ENCODE data around the gene MAP4K3. TPM values are rescaled to one million over a fixed set of nuclear protein-coding genes. Genes with fewer than 3 reads are reported as not detected.
A peak's percentile ranks its signal among the peaks of the same experiment; 100 is the strongest.

Gene MAP4K3
- total RNA-seq, 1 experiment from 2014 or later, result 97.4 TPM

GRCh38 chr2:39401319-39401718 lies 35.8 kb downstream of the MAP4K3 start:
- Histone ChIP-seq H3K9me2 (replicated peaks; ENCODE audit: low read length) (no peaks in the 10 kb centered on the region), H3K4me1 (ENCODE audit: insufficient read depth, low read length) (peaks cover 35% of the 10 kb centered on the region), H3K27me3 (ENCODE audit: low read length) (no peaks in the 10 kb centered on the region), H3K79me2 (ENCODE audit: low read length) (peaks cover 97% of the 10 kb centered on the region), H2AFZ (ENCODE audit: low read length) (no peak overlapping the region), H3K36me3 (ENCODE audit: low read depth, low read length) (no peaks in the 10 kb centered on the region), H3K4me2 (ENCODE audit: low read length) (no peak overlapping the region), H3K27ac (ENCODE audit: low read length) (no peak overlapping the region), H4K20me1 (ENCODE audit: low read length) (peaks cover 40% of the 10 kb centered on the region), H3K9ac (ENCODE audit: low read length) (no peak overlapping the region), H3K9me3 (ENCODE audit: low read length) (no peaks in the 10 kb centered on the region), H3F3A (ENCODE audit: low read length, unreplicated experiment) (no peaks in the 10 kb centered on the region), H3K4me3 (ENCODE audit: low read length) (no peak overlapping the region)
- intact Hi-C loops (cut with micrococcal nuclease), result no loop called here
- DNase-seq, result no peak
- no TSS peak for BruUV-seq (replicated peaks)
- POLR2A ChIA-PET (ENCODE audit: unreplicated experiment), result interaction anchor here (0.6 kb wide), 1 partner anchor 8 kb away, joined by 6 read pairs; no protein-coding TSS in a partner anchor
- no peak for ATAC-seq
- TF ChIP-seq EZH2phosphoT487 (IDR thresholded peaks at IDR 0.05; ENCODE audit: borderline replicate concordance, low read length) (no peak), EZH2 (IDR thresholded peaks at IDR 0.05; ENCODE audit: low read length, unreplicated experiment) (no peak)
- TF ChIP-seq, protein P1, sequence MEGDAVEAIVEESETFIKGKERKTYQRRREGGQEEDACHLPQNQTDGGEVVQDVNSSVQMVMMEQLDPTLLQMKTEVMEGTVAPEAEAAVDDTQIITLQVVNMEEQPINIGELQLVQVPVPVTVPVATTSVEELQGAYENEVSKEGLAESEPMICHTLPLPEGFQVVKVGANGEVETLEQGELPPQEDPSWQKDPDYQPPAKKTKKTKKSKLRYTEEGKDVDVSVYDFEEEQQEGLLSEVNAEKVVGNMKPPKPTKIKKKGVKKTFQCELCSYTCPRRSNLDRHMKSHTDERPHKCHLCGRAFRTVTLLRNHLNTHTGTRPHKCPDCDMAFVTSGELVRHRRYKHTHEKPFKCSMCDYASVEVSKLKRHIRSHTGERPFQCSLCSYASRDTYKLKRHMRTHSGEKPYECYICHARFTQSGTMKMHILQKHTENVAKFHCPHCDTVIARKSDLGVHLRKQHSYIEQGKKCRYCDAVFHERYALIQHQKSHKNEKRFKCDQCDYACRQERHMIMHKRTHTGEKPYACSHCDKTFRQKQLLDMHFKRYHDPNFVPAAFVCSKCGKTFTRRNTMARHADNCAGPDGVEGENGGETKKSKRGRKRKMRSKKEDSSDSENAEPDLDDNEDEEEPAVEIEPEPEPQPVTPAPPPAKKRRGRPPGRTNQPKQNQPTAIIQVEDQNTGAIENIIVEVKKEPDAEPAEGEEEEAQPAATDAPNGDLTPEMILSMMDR (conservative IDR thresholded peaks at IDR 0.05; ENCODE audit: low read depth, low read length), result no peak
- CTCF ChIA-PET, result interaction anchor here (0.6 kb wide), 1 partner anchor 375 kb away, joined by 3 read pairs; no protein-coding TSS in a partner anchor

GRCh38 chr2:39399570-39399969 lies 37.5 kb downstream of the MAP4K3 start:
- POLR2A ChIA-PET (ENCODE audit: unreplicated experiment), result interaction anchor here (0.6 kb wide), 1 partner anchor 14 kb away, joined by 4 read pairs; no protein-coding TSS in a partner anchor
- H3K4me1 ChIP-seq (ENCODE audit: insufficient read depth, low read length), result peaks cover 39% of the 10 kb centered on the region
- TF ChIP-seq EZH2phosphoT487 (IDR thresholded peaks at IDR 0.05; ENCODE audit: borderline replicate concordance, low read length), result no peak
- TF ChIP-seq, protein P1 (conservative IDR thresholded peaks at IDR 0.05; ENCODE audit: low read depth, low read length), result no peak
- TF ChIP-seq EZH2 (IDR thresholded peaks at IDR 0.05; ENCODE audit: low read length, unreplicated experiment), result no peak
- peak overlapping the region; percentile 46 for H3K4me2 ChIP-seq (ENCODE audit: low read length)
- CTCF ChIA-PET, result no interaction called here
- peak; percentile 79 for ATAC-seq
- peak overlapping the region; percentile 28 for H3K27ac ChIP-seq (ENCODE audit: low read length)
- peak; percentile 61 for DNase-seq
- peaks cover 97% of the 10 kb centered on the region for H3K79me2 ChIP-seq (ENCODE audit: low read length)
- H4K20me1 ChIP-seq (ENCODE audit: low read length), result peaks cover 38% of the 10 kb centered on the region
- BruUV-seq (replicated peaks), result no TSS peak
- H2AFZ ChIP-seq (ENCODE audit: low read length), result no peak overlapping the region
- H3K27me3 ChIP-seq (ENCODE audit: low read length), result no peaks in the 10 kb centered on the region
- no peaks in the 10 kb centered on the region for H3K9me2 ChIP-seq (replicated peaks; ENCODE audit: low read length)
- H3K9me3 ChIP-seq (ENCODE audit: low read length), result no peaks in the 10 kb centered on the region
- H3K36me3 ChIP-seq (ENCODE audit: low read depth, low read length), result no peaks in the 10 kb centered on the region
- intact Hi-C loops (cut with micrococcal nuclease), result loop anchor here (2.0 to 5.0 kb wide), 2 partner anchors 19 to 33 kb away; no protein-coding TSS in a partner anchor
- no peak overlapping the region for H3K9ac ChIP-seq (ENCODE audit: low read length)
- no peaks in the 10 kb centered on the region for H3F3A ChIP-seq (ENCODE audit: low read length, unreplicated experiment)
- H3K4me3 ChIP-seq (ENCODE audit: low read length), result no peak overlapping the region

GRCh38 chr2:39395313-39395712 lies 41.8 kb downstream of the MAP4K3 start:
- Histone ChIP-seq H3K27ac (ENCODE audit: low read length) (no peak overlapping the region), H3K9me2 (replicated peaks; ENCODE audit: low read length) (no peaks in the 10 kb centered on the region), H3K9ac (ENCODE audit: low read length) (no peak overlapping the region), H3K27me3 (ENCODE audit: low read length) (no peaks in the 10 kb centered on the region), H3K9me3 (ENCODE audit: low read length) (no peaks in the 10 kb centered on the region), H3K4me3 (ENCODE audit: low read length) (no peak overlapping the region), H4K20me1 (ENCODE audit: low read length) (peaks cover 36% of the 10 kb centered on the region), H3K36me3 (ENCODE audit: low read depth, low read length) (peaks cover 3% of the 10 kb centered on the region; the same call in 1 of the 2 replicates), H3K4me2 (ENCODE audit: low read length) (no peak overlapping the region), H3K4me1 (ENCODE audit: insufficient read depth, low read length) (peaks cover 32% of the 10 kb centered on the region), H3F3A (ENCODE audit: low read length, unreplicated experiment) (no peaks in the 10 kb centered on the region), H2AFZ (ENCODE audit: low read length) (no peak overlapping the region), H3K79me2 (ENCODE audit: low read length) (peaks cover 96% of the 10 kb centered on the region)
- ChIA-PET POLR2A (ENCODE audit: unreplicated experiment) (no interaction called here), CTCF (no interaction called here)
- no TSS peak for BruUV-seq (replicated peaks)
- intact Hi-C loops (cut with micrococcal nuclease), result loop anchor here (5.0 kb wide), 1 partner anchor 37 kb away; no protein-coding TSS in a partner anchor
- TF ChIP-seq, protein P1 (conservative IDR thresholded peaks at IDR 0.05; ENCODE audit: low read depth, low read length), result no peak
- TF ChIP-seq EZH2 (IDR thresholded peaks at IDR 0.05; ENCODE audit: low read length, unreplicated experiment) (no peak), EZH2phosphoT487 (IDR thresholded peaks at IDR 0.05; ENCODE audit: borderline replicate concordance, low read length) (no peak)
- ATAC-seq (no peak), DNase-seq (no peak)

Data from PC-3 (cell line).